GM12872 (cell line): ENCODE data around the gene POU2F2.

Experiments
- CTCF ChIP-seq: IDR thresholded peaks from 3 replicates; pipeline ENCODE4 v1.5.1; 2011; ENCODE audit warnings: low read depth, mild to moderate bottlenecking, low read length, moderate library complexity; ENCODE audit not compliant: insufficient read depth

POU2F2 gene

DNA sequence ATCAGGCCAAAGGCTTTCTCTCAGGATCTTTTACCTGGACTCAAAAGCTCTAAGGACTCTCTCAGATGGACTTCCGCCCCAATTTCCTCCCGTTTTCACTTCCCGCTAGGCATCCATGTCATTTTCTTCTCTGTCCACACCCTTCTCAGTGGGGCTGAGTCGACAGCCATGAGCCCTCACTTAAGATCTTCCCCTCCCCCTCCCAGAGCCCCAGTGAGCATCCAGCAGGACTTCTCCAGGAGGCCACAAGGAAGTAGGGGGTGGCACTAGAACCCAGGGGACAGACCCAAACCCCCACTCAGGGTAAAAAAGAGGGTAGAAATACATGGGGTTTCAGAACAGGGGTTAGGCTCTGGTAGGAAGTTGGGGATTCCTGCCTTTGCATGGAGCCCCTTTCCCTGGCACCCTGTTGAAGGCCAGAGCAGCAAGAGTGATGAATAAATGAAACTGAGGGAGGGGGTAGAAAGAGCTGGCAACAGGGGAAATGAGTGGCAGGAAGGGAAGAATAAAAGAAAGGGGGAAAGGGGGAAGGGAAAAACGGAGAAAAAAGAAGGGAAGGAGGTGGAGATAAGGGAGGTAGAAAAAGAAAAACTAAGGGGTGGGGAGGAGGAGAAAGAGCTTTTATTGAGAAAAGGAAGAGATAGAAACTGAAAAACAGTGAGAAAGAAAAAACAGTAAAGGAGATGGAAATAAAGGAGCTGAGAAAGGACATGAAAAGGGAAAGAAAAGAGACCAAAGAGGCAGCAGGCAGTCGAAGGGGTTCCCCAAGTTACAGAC is 42.9 kb upstream of the POU2F2 start:
- no peak for TF ChIP-seq CTCF

- no peak for TF ChIP-seq CTCF
These were observed 41.9 kb upstream of the POU2F2 start for GRCh38 chr19:42174188-42174587.

DNA sequence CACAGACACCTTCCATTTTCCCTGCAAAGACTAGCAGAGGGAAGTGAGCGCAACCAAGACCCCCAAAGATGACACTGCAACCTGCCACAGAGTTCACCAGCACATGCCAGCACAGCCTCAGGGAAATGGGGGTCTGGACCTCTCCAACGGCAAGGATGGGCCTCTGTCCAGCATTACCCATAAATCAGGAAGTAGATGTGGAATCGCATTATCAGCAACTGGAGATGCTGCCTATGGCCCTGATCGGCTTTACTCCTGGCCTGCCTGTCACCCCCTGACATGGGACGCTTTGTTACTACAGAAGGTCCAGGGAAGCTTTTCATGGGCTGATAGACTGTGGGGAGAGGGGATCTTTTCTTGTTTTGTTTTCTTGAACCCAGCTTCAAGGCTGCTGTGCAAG is 41.4 kb upstream of the POU2F2 start:
- TF ChIP-seq CTCF, result no peak

- TF ChIP-seq CTCF, result no peak
These were observed 40.0 kb upstream of the POU2F2 start for GRCh38 chr19:42172261-42172660.

- TF ChIP-seq CTCF, result no peak
These were observed 38.5 kb upstream of the POU2F2 start for GRCh38 chr19:42170715-42171114.

DNA sequence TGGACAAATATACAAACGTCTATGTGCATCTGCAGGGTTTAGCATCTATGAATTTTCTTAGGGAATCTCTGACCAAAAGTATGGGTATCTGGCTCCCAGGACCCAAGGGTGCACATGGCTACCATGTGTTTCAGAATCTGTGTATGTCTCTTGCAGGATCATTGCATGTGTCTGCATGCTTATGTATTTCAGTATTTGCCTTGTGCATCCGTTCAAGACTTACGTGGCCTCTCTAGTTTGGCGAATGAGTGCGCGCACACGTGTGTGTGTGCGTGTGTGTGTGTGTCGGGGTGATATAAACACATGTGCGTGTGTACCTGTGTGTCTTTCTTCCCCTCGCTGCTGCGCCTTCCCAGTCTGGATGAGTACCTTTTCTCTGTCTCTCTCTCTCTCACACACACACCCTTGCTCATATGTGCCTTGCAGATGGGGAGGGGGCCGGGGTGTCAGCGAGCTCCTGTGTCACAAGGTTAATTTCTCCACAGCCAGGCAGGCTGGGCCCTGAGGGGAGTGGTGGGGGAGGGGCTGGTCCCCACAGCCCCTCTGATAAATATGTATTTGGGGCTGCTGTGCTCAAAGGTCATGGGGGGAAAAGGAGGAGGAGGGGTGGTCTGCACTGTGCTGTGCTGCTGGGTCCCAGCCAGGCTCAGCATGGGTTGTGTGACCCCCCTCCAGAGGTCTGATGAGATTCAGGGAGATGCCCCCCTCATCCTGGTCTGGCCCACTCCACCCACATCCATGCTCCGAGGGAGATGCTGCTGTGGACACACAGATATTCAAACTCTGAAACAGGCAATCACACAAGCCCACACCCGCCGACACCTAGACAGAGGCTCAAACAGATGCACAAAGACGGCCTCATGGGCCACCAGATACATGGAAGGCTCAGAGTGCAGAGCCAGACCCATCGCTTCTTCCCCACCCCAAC is 37.5 kb upstream of the POU2F2 start:
- TF ChIP-seq CTCF, result no peak

DNA sequence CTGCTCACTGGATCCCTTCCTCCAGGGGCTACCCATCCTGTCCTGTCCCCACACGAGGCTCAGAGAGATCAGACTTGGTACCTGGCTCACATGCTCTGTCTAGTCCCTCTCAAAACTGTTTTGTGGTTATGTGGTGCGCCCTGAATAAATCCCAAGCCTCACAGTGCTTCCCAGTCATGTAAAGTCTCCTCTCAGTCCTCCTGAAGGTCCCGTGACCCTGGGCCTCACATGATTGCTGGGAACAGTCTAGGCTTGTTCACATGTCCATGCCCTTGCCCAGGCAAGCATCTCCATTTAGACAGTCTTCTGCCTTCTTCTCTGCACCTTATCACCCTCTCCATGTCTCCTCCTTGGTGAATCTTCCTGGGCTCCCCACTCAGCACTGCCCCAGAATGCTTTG is 36.0 kb upstream of the POU2F2 start:
- TF ChIP-seq CTCF, result no peak
